K562 (cell line): ENCODE results near the gene CBLC. TPM values are rescaled to one million over a fixed set of nuclear protein-coding genes. Genes with fewer than 3 reads are reported as not detected.

ENCODE experiments used
- BRD9 ChIP-seq: fragments of 450-650 bp; IDR thresholded peaks from 2 replicates; pipeline ENCODE4 v1.6.1; 2018; ENCODE audit warnings: low read depth; ENCODE audit not compliant: partially characterized antibody
- NR4A1 ChIP-seq, 2 experiments: fragments of 250-450 bp in 1 of 2; fragments of 450-650 bp in 1 of 2; sonication (Bioruptor Pico) in 1 of 2; IDR thresholded peaks; 2 replicates each; pipeline versions ENCODE4 v1.4.0 to v1.6.1; 2016 to 2020; ENCODE audit warnings: mild to moderate bottlenecking in 2 of 2, missing compliant biosample characterization in 1 of 2, missing genetic modification characterization in 1 of 2, moderate library complexity in 1 of 2
- OTX1 ChIP-seq: fragments of 450-650 bp; formaldehyde crosslinking; IDR thresholded peaks from 2 replicates; pipeline ENCODE4 v1.4.0; 2022; ENCODE audit warnings: mild to moderate bottlenecking
- PHF20 ChIP-seq: fragments of 450-650 bp; IDR thresholded peaks from 2 replicates; pipeline ENCODE4 v1.6.1; 2018; ENCODE audit not compliant: partially characterized antibody
- POLR2B ChIP-seq: fragments of 450-650 bp; IDR thresholded peaks from 2 replicates; pipeline ENCODE4 v1.6.1; 2018; ENCODE audit warnings: low read depth; ENCODE audit not compliant: partially characterized antibody
- RAD51 ChIP-seq: fragments of 450-650 bp; IDR thresholded peaks from 2 replicates; pipeline ENCODE4 v1.7.1; 2016; ENCODE audit warnings: low read depth, mild to moderate bottlenecking, borderline replicate concordance
- SETDB1 ChIP-seq: IDR thresholded peaks from one replicate; pipeline ENCODE4 v1.6.1; 2012; ENCODE audit warnings: low read length, control low read depth, inconsistent platforms
- SOX6 ChIP-seq: fragments of 450-650 bp; IDR thresholded peaks from 2 replicates; pipeline ENCODE4 v1.6.1; 2014; ENCODE audit warnings: mild to moderate bottlenecking
- ZNF444 ChIP-seq: fragments of 250-450 bp; sonication (Bioruptor Pico); IDR thresholded peaks from 2 replicates; pipeline ENCODE4 v1.4.0; 2020; ENCODE audit warnings: mild to moderate bottlenecking, moderate library complexity
- ZNF764 ChIP-seq: fragments of 250-450 bp; sonication (Bioruptor Pico); IDR thresholded peaks from 2 replicates; pipeline ENCODE4 v1.4.0; 2020; ENCODE audit warnings: low read depth, mild to moderate bottlenecking, moderate library complexity
- polyA plus RNA-seq, 8 experiments: library from polyadenylated mRNA; depleted of rRNA in 4 of 8; stranded (reverse) in 5 of 8; unstranded in 3 of 8; fragments of >200 nt; fragmentation: Nextera tagmentation in 2 of 8; fragmentation: Illumina TruSeq in 1 of 8; extraction: Ambion mirVana in 2 of 8; extraction: Trizol in 1 of 8; gene quantifications; 2 replicates each; pipeline versions ENCODE4 v1.2.1 to v1.2.3, GENCODE V29; 2011 to 2014; ENCODE audit warnings: inconsistent platforms in 1 of 8, missing spikeins in 1 of 8
- total RNA-seq, 7 experiments: library from RNA; depleted of rRNA in 6 of 7; stranded (reverse); fragments of >200 nt in 6 of 7; fragmentation: Illumina TruSeq in 2 of 7; extraction: Trizol in 2 of 7; gene quantifications; 2 replicates each; pipeline versions ENCODE4 v1.2.1 to v1.2.3, GENCODE V29; 2011 to 2021; ENCODE audit warnings: low replicate concordance in 1 of 7
- TF ChIP-seq, protein P1 (sequence below): fragments of 450-650 bp; formaldehyde crosslinking; IDR thresholded peaks from 2 replicates; pipeline ENCODE4 v1.4.0; 2022; ENCODE audit warnings: missing genetic modification characterization
- TF ChIP-seq, protein P2 (sequence below): fragments of 250-450 bp; sonication (Bioruptor Pico); IDR thresholded peaks from 2 replicates; pipeline ENCODE4 v1.5.0; 2022; ENCODE audit warnings: mild to moderate bottlenecking
- TF ChIP-seq, protein P3 (sequence below): sonication (generic); formaldehyde crosslinking; IDR thresholded peaks from 2 replicates; pipeline ENCODE4 v1.8.0; 2022; ENCODE audit warnings: mild to moderate bottlenecking, missing genetic modification reagents
- TF ChIP-seq, protein P4 (sequence below): fragments of 450-650 bp; IDR thresholded peaks from 2 replicates; pipeline ENCODE4 v1.6.1; 2016; ENCODE audit warnings: mild to moderate bottlenecking
- TF ChIP-seq, protein P5 (sequence below): fragments of 450-650 bp; IDR thresholded peaks from 2 replicates; pipeline ENCODE4 v1.7.1; 2018; ENCODE audit warnings: mild to moderate bottlenecking, low read depth; ENCODE audit not compliant: partially characterized antibody

Gene CBLC
- total and polyA plus RNA-seq, 9 of the 15 experiments (the other 6 are each of a cell fraction or from before 2014, with no cell fraction given) = 0.09 TPM; not detected in 8

DNA sequence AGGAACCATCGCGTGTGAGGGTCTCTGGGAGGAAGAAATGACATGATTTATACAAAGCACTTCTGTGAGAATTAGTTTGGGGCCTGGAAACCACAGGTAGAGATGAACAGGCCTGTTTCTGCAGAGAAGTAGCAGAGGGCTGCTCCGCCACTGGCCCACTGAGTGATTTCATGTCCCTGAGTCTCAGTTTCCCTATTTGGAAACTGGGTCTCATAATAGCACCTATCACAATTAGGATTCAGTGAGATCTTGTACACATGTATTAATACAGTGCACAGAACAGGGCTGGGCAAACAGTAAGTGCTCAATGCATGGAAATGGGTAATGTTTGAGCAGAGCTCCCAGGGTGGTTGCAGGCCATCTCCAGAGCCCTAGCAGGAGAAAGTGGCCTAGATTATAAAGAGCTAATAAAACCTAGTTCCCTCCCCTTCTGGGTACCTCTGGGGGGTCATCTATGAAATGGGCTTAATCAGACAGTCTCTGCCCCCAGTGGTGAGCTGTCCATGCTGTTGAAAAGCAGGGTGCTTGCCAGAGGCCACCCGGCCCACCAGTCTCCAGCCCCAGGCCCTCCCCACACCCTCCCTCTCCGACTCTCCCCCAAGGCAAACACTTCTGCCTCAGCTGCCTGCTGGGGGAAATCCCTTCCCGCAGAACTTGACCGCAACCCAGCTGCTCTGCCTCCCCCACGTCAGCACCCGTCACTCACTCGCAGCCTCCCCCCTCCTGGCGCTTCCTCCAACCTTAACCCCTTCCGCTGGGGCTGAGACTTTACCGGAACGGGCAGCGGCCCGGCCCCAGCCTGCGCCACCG is 24.7 kb upstream of the CBLC start (continued):
- TF ChIP-seq, protein P1, sequence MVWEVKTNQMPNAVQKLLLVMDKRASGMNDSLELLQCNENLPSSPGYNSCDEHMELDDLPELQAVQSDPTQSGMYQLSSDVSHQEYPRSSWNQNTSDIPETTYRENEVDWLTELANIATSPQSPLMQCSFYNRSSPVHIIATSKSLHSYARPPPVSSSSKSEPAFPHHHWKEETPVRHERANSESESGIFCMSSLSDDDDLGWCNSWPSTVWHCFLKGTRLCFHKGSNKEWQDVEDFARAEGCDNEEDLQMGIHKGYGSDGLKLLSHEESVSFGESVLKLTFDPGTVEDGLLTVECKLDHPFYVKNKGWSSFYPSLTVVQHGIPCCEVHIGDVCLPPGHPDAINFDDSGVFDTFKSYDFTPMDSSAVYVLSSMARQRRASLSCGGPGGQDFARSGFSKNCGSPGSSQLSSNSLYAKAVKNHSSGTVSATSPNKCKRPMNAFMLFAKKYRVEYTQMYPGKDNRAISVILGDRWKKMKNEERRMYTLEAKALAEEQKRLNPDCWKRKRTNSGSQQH (CRISPR knock-in tag) = peak; percentile 93
- TF ChIP-seq, protein P2, sequence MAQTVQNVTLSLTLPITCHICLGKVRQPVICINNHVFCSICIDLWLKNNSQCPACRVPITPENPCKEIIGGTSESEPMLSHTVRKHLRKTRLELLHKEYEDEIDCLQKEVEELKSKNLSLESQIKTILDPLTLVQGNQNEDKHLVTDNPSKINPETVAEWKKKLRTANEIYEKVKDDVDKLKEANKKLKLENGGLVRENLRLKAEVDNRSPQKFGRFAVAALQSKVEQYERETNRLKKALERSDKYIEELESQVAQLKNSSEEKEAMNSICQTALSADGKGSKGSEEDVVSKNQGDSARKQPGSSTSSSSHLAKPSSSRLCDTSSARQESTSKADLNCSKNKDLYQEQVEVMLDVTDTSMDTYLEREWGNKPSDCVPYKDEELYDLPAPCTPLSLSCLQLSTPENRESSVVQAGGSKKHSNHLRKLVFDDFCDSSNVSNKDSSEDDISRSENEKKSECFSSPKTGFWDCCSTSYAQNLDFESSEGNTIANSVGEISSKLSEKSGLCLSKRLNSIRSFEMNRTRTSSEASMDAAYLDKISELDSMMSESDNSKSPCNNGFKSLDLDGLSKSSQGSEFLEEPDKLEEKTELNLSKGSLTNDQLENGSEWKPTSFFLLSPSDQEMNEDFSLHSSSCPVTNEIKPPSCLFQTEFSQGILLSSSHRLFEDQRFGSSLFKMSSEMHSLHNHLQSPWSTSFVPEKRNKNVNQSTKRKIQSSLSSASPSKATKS (CRISPR knock-in tag) = no peak
- TF ChIP-seq PHF20 (peak; percentile 36), SOX6 (peak; percentile 82), RAD51 (no peak), BRD9 (peak; percentile 76), OTX1 (peak; percentile 63; the same call in 1 of the 2 replicates), NR4A1 (CRISPR knock-in tag; IDR thresholded peaks at IDR 0.05) (no peak), NR4A1 (tag; IDR thresholded peaks at IDR 0.05) (0 out of 2 replicates have a peak, but pooled peaks have one; percentile 57), SETDB1 (peak; percentile 46), ZNF764 (CRISPR knock-in tag) (no peak), ZNF444 (CRISPR knock-in tag) (peak; percentile 99), POLR2B (no peak)
- TF ChIP-seq, protein P3, sequence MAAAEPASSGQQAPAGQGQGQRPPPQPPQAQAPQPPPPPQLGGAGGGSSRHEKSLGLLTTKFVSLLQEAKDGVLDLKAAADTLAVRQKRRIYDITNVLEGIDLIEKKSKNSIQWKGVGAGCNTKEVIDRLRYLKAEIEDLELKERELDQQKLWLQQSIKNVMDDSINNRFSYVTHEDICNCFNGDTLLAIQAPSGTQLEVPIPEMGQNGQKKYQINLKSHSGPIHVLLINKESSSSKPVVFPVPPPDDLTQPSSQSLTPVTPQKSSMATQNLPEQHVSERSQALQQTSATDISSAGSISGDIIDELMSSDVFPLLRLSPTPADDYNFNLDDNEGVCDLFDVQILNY = no peak
- TF ChIP-seq, protein P4, sequence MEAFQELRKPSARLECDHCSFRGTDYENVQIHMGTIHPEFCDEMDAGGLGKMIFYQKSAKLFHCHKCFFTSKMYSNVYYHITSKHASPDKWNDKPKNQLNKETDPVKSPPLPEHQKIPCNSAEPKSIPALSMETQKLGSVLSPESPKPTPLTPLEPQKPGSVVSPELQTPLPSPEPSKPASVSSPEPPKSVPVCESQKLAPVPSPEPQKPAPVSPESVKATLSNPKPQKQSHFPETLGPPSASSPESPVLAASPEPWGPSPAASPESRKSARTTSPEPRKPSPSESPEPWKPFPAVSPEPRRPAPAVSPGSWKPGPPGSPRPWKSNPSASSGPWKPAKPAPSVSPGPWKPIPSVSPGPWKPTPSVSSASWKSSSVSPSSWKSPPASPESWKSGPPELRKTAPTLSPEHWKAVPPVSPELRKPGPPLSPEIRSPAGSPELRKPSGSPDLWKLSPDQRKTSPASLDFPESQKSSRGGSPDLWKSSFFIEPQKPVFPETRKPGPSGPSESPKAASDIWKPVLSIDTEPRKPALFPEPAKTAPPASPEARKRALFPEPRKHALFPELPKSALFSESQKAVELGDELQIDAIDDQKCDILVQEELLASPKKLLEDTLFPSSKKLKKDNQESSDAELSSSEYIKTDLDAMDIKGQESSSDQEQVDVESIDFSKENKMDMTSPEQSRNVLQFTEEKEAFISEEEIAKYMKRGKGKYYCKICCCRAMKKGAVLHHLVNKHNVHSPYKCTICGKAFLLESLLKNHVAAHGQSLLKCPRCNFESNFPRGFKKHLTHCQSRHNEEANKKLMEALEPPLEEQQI = no peak
- TF ChIP-seq, protein P5, sequence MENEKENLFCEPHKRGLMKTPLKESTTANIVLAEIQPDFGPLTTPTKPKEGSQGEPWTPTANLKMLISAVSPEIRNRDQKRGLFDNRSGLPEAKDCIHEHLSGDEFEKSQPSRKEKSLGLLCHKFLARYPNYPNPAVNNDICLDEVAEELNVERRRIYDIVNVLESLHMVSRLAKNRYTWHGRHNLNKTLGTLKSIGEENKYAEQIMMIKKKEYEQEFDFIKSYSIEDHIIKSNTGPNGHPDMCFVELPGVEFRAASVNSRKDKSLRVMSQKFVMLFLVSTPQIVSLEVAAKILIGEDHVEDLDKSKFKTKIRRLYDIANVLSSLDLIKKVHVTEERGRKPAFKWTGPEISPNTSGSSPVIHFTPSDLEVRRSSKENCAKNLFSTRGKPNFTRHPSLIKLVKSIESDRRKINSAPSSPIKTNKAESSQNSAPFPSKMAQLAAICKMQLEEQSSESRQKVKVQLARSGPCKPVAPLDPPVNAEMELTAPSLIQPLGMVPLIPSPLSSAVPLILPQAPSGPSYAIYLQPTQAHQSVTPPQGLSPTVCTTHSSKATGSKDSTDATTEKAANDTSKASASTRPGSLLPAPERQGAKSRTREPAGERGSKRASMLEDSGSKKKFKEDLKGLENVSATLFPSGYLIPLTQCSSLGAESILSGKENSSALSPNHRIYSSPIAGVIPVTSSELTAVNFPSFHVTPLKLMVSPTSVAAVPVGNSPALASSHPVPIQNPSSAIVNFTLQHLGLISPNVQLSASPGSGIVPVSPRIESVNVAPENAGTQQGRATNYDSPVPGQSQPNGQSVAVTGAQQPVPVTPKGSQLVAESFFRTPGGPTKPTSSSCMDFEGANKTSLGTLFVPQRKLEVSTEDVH = peak; percentile 73
